Colonic mucosa (tissue), 4 donors: ENCODE measurements around the gene MNAT1. TPM values are rescaled to one million over a fixed set of nuclear protein-coding genes. Genes with fewer than 3 reads are reported as not detected.
"Not testable (repeated sequence)": the region's sequence is repeated elsewhere in the genome, so short reads cannot be mapped to it uniquely, and the experiment has no call there.

ENCODE experiments used
- DNase-seq: peaks from one replicate; pipeline ENCODE4 v3.0.0-alpha.2; 2020
- H3K27ac ChIP-seq: fragments of 200-600 bp; one replicate; pipeline ENCODE4 v1.8.0; 2021
- H3K27me3 ChIP-seq: fragments of 200-600 bp; one replicate; pipeline ENCODE4 v1.8.0; 2021
- H3K36me3 ChIP-seq: fragments of 200-600 bp; one replicate; pipeline ENCODE4 v1.8.0; 2021
- H3K4me1 ChIP-seq: fragments of 200-600 bp; one replicate; pipeline ENCODE4 v1.8.0; 2021; ENCODE audit warnings: mild to moderate bottlenecking
- H3K4me3 ChIP-seq: fragments of 200-600 bp; one replicate; pipeline ENCODE4 v1.8.0; 2021
- H3K9ac ChIP-seq, 2 donors: one replicate each; pipeline ENCODE4 v1.7.0; 2013; ENCODE audit warnings: control low read depth in 2 of 2, low read depth in 2 of 2, low read length in 2 of 2
- H3K9me3 ChIP-seq: fragments of 200-600 bp; one replicate; pipeline ENCODE4 v1.8.0; 2021
- intact Hi-C: fragments of 100-400 bp; cut with DNase I; formaldehyde crosslinking; loops from one replicate; pipeline ENCODE4 v1.14.1; 2022
- total RNA-seq, 2 donors: library from RNA; stranded (reverse); fragmentation: NEBNext Ultra II Directional in 1 of 2; extraction: Animal tissue kit (Norgen Biotek cat#: 25700) in 1 of 2; gene quantifications; one replicate each; pipeline ENCODE4 v1.2.1, GENCODE V29; 2021
- TF ChIP-seq, protein P1 (sequence below): fragments of 200-600 bp; IDR thresholded peaks from one replicate; pipeline ENCODE4 v1.8.0; 2022; ENCODE audit warnings: antibody characterized with exemption, mild to moderate bottlenecking
- donor health status: healthy.
- donor health status: DM: no; HTN: no; CAD: no.
- donor health status: DM: no; HTN: no; CAD: no.

Gene MNAT1
- total RNA-seq, 2 donors from 2014 or later = 14.5 to 15.4 TPM

DNA sequence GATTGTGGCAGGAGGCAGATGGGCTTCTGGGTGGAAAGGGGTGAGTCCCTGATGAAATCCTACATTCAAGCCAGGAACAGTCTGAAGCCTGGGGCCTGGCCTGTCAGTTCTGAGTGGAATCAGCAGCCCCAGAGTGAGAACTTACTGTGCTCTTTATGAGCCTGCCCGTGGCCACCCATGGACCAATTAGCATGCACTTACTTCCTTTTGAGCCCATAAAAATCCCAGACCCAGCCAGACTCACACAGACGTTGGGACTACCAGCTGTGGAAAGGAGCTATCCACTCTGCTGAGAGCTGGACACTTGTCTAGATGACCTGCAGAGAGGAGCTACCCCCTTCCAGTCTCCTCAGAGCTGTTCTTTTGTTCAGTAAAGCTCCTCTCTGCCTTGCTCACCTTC lies 104.5 kb downstream of the MNAT1 start:
- Histone ChIP-seq H3K4me3 (no peak overlapping the region), H3K9ac (no peak overlapping the region), H3K27me3 (no peaks in the 10 kb centered on the region), H3K4me1 (no peaks in the 10 kb centered on the region), H3K9me3 (no peaks in the 10 kb centered on the region), H3K27ac (no peak overlapping the region), H3K36me3 (no peaks in the 10 kb centered on the region)
- DNase-seq = no peak
- TF ChIP-seq, protein P1, sequence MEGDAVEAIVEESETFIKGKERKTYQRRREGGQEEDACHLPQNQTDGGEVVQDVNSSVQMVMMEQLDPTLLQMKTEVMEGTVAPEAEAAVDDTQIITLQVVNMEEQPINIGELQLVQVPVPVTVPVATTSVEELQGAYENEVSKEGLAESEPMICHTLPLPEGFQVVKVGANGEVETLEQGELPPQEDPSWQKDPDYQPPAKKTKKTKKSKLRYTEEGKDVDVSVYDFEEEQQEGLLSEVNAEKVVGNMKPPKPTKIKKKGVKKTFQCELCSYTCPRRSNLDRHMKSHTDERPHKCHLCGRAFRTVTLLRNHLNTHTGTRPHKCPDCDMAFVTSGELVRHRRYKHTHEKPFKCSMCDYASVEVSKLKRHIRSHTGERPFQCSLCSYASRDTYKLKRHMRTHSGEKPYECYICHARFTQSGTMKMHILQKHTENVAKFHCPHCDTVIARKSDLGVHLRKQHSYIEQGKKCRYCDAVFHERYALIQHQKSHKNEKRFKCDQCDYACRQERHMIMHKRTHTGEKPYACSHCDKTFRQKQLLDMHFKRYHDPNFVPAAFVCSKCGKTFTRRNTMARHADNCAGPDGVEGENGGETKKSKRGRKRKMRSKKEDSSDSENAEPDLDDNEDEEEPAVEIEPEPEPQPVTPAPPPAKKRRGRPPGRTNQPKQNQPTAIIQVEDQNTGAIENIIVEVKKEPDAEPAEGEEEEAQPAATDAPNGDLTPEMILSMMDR = no peak
- intact Hi-C loops = no loop called here

DNA sequence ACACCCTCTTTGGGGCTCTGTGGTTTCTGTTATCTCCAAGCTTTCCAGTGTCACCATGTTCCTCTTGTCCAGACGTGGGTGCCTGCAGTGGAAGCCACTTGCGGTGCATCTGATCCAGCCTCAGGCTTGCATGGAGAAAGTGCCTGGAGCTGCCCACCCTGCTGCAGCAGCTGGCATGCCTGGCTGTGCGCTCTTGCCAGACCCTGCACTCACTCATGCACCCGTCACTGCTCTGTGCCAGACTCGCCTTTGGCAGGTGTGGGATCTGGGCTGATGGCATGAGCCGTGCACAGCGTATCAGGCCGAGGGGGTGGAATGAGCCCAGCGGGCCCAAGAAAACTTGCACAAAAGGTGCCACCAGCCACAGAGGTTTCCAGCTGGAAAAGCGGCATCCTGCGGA lies 105.1 kb downstream of the MNAT1 start:
- Histone ChIP-seq H3K9me3 (no peaks in the 10 kb centered on the region), H3K27me3 (no peaks in the 10 kb centered on the region), H3K4me3 (no peak overlapping the region), H3K36me3 (no peaks in the 10 kb centered on the region), H3K27ac (no peak overlapping the region), H3K4me1 (no peaks in the 10 kb centered on the region), H3K9ac (no peak overlapping the region)
- no peak for DNase-seq
- intact Hi-C loops = no loop called here
- TF ChIP-seq, protein P1 = no peak

DNA sequence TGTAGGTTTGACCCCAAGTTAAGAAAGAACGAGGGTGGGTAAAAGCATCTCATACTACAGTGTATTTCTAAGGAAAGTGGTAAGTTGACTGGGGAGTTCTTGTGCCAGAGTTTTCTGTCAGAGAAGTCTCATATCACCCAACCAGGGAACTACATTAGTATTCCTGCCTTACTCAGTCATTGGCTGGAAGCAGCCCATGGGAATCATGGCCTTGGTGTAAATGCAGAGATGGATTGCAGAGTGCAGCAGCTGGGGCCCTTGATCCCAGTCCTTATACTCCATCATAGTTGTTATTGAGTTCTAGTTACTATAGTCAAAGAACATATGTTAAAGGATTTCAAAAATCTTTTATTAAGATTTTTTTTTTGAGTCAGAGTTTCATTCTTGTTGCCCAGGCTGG lies 105.8 kb downstream of the MNAT1 start:
- TF ChIP-seq, protein P1 = no peak
- intact Hi-C loops = no loop called here

DNA sequence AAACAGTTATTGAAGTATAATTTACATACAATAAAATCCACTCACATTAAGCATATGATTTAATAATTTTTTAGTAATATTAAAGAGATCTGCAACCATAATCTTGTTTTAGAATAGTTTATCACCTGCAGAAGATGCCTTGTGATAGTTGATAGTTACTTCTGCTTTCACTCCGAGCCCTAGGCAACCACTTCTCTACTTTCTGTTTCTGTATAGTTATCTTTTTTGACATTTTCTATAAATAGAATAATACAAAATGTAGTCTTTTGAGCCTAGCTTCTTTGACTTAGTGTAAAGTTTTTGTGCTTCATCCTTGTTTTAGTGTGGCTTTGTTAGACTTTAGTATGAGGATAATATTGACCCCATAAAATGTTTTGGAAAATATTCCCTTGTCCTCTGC lies 111.0 kb downstream of the MNAT1 start:
- no peak overlapping the region for H3K27ac ChIP-seq
- H3K4me1 ChIP-seq = no peaks in the 10 kb centered on the region
- no peak overlapping the region for H3K9ac ChIP-seq
- H3K4me3 ChIP-seq = no peak overlapping the region
- H3K9me3 ChIP-seq = no peaks in the 10 kb centered on the region
- H3K36me3 ChIP-seq = no peaks in the 10 kb centered on the region
- no peaks in the 10 kb centered on the region for H3K27me3 ChIP-seq
- intact Hi-C loops = no loop called here
- DNase-seq = no peak
- TF ChIP-seq, protein P1 = no peak

More for the DNA sequence above, 105.8 kb downstream of the MNAT1 start:
- Histone ChIP-seq H3K4me1 (no peaks in the 10 kb centered on the region), H3K9me3 (no peaks in the 10 kb centered on the region), H3K36me3 (no peaks in the 10 kb centered on the region), H3K27me3 (no peaks in the 10 kb centered on the region), H3K4me3 (no peak overlapping the region), H3K27ac (no peak overlapping the region), H3K9ac (no peak overlapping the region)
- no peak for DNase-seq

DNA sequence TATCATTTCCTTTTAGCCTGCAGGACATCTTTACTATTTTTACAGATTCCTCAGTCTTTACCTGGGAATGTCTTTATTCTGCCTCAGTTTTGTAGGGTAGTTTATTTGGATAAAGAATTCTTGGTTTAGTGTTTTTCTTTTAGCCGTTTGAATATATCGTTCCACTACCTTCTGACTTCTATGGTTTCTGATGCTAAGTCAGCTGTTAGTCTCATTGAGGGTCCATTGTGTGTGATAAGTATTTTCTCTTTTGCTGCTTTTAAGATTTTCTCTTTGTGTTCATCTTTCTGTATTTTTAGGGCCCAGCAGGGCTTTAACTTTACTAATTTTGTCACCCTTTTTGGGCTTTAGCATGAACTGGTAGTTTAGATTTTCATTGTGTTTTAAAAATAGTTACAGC lies 113.5 kb downstream of the MNAT1 start:
- no peaks in the 10 kb centered on the region for H3K9me3 ChIP-seq
- DNase-seq = no peak
- no peaks in the 10 kb centered on the region for H3K27me3 ChIP-seq
- no peaks in the 10 kb centered on the region for H3K4me1 ChIP-seq
- TF ChIP-seq, protein P1 = no peak
- intact Hi-C loops = no loop called here
- no peaks in the 10 kb centered on the region for H3K36me3 ChIP-seq
- H3K9ac ChIP-seq = no peak overlapping the region
- H3K27ac ChIP-seq = no peak overlapping the region
- no peak overlapping the region for H3K4me3 ChIP-seq

DNA sequence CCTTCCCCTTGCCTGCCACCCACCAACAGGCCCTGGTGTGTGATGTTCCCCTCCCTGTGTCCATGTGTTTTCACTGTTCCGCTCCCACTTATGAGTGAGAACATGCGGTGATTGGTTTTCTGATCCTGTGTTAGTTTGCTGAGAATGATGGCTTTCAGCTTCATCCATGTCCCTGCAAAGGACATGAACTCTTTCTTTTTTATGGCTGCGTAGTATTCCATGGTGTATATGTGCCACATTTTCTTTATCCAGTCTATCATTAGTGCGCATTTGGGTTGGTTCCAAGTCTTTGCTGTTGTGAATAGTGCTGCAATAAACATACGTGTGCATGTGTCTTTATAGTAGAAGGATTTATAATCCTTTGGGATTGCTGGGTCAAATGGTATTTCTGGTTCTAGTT lies 117.1 kb downstream of the MNAT1 start:
- H3K27ac ChIP-seq, H3K9ac ChIP-seq, H3K36me3 ChIP-seq, H3K27me3 ChIP-seq, H3K4me3 ChIP-seq, H3K9me3 ChIP-seq, H3K4me1 ChIP-seq, intact Hi-C loops, DNase-seq: not testable (repeated sequence)
